ENCODE data around the gene TMEM163.
A peak's percentile ranks its signal among the peaks of the same experiment; 100 is the strongest.

TMEM163 gene

GRCh38 chr2:134721596-134721995 lies 2.8 kb upstream of the TMEM163 start:
- no peak overlapping the region for H3K9ac ChIP-seq (ENCODE audit: low read length)
- TF ChIP-seq CTCF (IDR thresholded peaks at IDR 0.05; ENCODE audit: low read length) (no peak), EZH2 (IDR thresholded peaks at IDR 0.05; ENCODE audit: borderline replicate concordance, low read length) (no peak)
- no peaks in the 10 kb centered on the region for H3F3A ChIP-seq (ENCODE audit: insufficient read depth, low read length)
- no peak overlapping the region for H3K4me2 ChIP-seq (ENCODE audit: low read length)
- H3K27me3 ChIP-seq (ENCODE audit: insufficient read depth, low read length): peaks cover 8% of the 10 kb centered on the region; the same call in 1 of the 2 replicates
- H3K9me2 ChIP-seq (ENCODE audit: low read depth, low read length): no peaks in the 10 kb centered on the region
- H3K36me3 ChIP-seq (ENCODE audit: insufficient read depth, low read length): no peaks in the 10 kb centered on the region
- H3K27ac ChIP-seq (ENCODE audit: low read depth, low read length, poor library complexity, severe bottlenecking): no peak overlapping the region
- no peaks in the 10 kb centered on the region for H3K9me3 ChIP-seq (ENCODE audit: low read length)
- no peaks in the 10 kb centered on the region for H4K20me1 ChIP-seq (ENCODE audit: insufficient read depth, low read length)
- H3K4me3 ChIP-seq (ENCODE audit: low read depth, low read length, poor library complexity, severe bottlenecking): no peak overlapping the region
- no peak overlapping the region for H2AFZ ChIP-seq (ENCODE audit: low read length)
- no peaks in the 10 kb centered on the region for H3K79me2 ChIP-seq (ENCODE audit: insufficient read depth, low read length)
- H3K4me1 ChIP-seq (ENCODE audit: insufficient read depth, low read length, severe bottlenecking): peaks cover 6% of the 10 kb centered on the region

GRCh38 chr2:134718023-134718816 lies 580 bp downstream of the TMEM163 start:
- TF ChIP-seq CTCF (IDR thresholded peaks at IDR 0.05; ENCODE audit: low read length) (no peak), EZH2 (IDR thresholded peaks at IDR 0.05; ENCODE audit: borderline replicate concordance, low read length) (no peak)
- H3K9me2 ChIP-seq (ENCODE audit: low read depth, low read length): no peaks in the 10 kb centered on the region
- H3K4me2 ChIP-seq (ENCODE audit: low read length): peak overlapping the region; percentile 68
- no peaks in the 10 kb centered on the region for H3F3A ChIP-seq (ENCODE audit: insufficient read depth, low read length)
- no peaks in the 10 kb centered on the region for H3K79me2 ChIP-seq (ENCODE audit: insufficient read depth, low read length)
- no peaks in the 10 kb centered on the region for H3K36me3 ChIP-seq (ENCODE audit: insufficient read depth, low read length)
- H4K20me1 ChIP-seq (ENCODE audit: insufficient read depth, low read length): no peaks in the 10 kb centered on the region
- H3K4me3 ChIP-seq (ENCODE audit: low read depth, low read length, poor library complexity, severe bottlenecking): peak overlapping the region; percentile 60
- H3K4me1 ChIP-seq (ENCODE audit: insufficient read depth, low read length, severe bottlenecking): peaks cover 6% of the 10 kb centered on the region
- H2AFZ ChIP-seq (ENCODE audit: low read length): no peak overlapping the region
- no peak overlapping the region for H3K27ac ChIP-seq (ENCODE audit: low read depth, low read length, poor library complexity, severe bottlenecking)
- H3K9ac ChIP-seq (ENCODE audit: low read length): no peak overlapping the region
- peaks cover 9% of the 10 kb centered on the region; the same call in 1 of the 2 replicates for H3K27me3 ChIP-seq (ENCODE audit: insufficient read depth, low read length)
- H3K9me3 ChIP-seq (ENCODE audit: low read length): no peaks in the 10 kb centered on the region

- Histone ChIP-seq H2AFZ (ENCODE audit: low read length) (no peak overlapping the region), H3K9me3 (ENCODE audit: low read length) (no peaks in the 10 kb centered on the region), H3K9ac (ENCODE audit: low read length) (no peak overlapping the region), H3K27me3 (ENCODE audit: insufficient read depth, low read length) (peaks cover 11% of the 10 kb centered on the region; the same call in 1 of the 2 replicates), H3F3A (ENCODE audit: insufficient read depth, low read length) (no peaks in the 10 kb centered on the region), H3K27ac (ENCODE audit: low read depth, low read length, poor library complexity, severe bottlenecking) (no peak overlapping the region), H4K20me1 (ENCODE audit: insufficient read depth, low read length) (no peaks in the 10 kb centered on the region), H3K4me1 (ENCODE audit: insufficient read depth, low read length, severe bottlenecking) (peaks cover 6% of the 10 kb centered on the region), H3K4me3 (ENCODE audit: low read depth, low read length, poor library complexity, severe bottlenecking) (peak overlapping the region; percentile 60), H3K4me2 (ENCODE audit: low read length) (peak overlapping the region; percentile 68; the same call in 1 of the 2 replicates), H3K79me2 (ENCODE audit: insufficient read depth, low read length) (no peaks in the 10 kb centered on the region), H3K9me2 (ENCODE audit: low read depth, low read length) (no peaks in the 10 kb centered on the region), H3K36me3 (ENCODE audit: insufficient read depth, low read length) (no peaks in the 10 kb centered on the region)
- TF ChIP-seq EZH2 (IDR thresholded peaks at IDR 0.05; ENCODE audit: borderline replicate concordance, low read length): no peak
- TF ChIP-seq CTCF (IDR thresholded peaks at IDR 0.05; ENCODE audit: low read length): no peak
Measured at GRCh38 chr2:134717286-134718022, 1.3 kb downstream of the TMEM163 start.

Measured in OCI-LY1 (cell line).